ENCODE data around the gene KCNIP1.

Gene KCNIP1

DNA sequence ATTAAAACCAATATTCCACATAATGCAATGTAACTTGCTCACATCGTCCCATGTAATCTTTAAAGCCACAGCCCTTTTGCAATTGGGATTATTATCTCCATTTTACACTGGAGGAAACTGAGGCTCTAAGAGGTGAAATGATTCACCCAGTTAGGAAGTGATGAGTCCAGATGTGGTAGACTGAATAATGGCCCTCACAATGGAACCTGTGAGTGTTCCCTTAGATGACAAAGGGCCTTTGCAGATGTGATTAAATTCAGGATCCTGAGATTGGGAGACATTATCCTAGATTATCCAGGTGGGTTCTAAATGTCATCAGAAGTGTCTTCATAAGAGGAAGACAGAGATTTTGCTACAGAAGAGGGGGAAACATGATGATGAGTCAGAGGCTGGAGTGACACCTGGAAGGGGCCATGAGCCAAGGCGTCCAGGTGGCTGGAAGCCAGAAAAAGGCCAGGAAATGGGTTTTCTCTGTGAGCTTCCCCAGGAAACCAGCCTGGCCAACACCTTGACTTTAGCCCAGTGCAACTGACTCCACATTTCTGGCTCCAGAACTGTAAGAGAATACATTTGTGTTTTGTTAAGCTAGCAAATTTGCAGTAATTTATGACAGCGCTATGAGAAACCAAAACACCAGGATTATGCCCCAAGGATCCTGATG lies 139.1 kb downstream of the KCNIP1 start:
- no peak for DNase-seq (ENCODE audit: low read depth)

DNA sequence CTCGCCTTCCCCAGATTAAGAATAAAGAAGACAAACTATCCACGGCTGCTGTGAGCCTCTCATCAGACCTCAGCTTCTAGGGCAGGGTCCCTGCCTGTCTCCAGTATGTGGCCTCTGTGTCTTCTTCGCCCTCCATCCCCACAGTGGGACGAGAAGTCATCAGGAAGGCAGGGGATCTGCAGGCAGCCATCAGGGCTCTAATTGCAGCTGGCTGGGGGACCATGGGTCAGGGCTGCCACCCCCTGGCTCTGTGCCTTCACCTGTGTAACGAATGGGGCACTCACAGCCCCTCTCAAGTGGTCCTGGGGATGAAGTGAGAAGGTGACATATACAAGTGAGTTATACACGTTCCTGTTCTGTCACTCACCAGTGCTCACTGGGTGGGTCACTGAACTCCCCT lies 139.8 kb downstream of the KCNIP1 start:
- DNase-seq (ENCODE audit: low read depth), result no peak

DNA sequence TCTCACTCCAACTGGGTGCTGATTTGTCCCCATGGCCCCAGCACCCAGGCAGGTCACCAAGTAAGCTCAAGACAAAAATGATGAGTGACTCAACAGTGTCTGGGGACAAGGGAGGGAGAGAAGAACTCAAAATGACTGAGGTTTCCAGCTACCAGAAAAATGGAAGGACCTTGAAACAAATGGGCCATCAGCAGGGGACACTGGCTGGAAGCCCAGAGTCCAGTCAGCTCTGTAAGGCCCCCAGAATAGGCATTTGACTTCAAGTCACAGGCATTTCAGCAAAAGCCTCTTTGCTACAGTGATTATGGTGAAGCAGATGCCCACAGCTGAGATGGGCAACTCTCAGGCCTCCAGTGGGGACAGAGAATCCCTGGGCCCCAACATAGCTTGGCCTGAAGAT lies 140.7 kb downstream of the KCNIP1 start:
- DNase-seq (ENCODE audit: low read depth), result no peak

DNA sequence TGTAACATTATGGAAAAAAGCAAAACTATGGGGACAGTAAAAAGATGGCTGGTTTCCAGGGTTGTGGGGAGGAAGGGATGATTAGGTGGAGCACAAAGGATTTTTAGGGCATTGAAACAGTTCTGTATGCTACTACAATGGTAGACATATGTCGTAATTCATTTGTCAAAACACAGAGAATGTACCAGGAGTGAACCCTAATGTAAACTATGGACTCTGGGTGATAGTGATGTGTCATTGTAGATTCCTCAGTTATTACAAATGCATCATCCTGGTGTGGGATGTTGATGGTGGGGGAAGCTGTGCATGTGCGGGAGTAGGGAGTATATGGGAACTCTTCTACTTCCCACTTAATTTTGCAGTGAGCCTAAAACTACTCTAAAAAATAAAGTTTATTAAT lies 144.7 kb downstream of the KCNIP1 start:
- no peak for DNase-seq (ENCODE audit: low read depth)

DNA sequence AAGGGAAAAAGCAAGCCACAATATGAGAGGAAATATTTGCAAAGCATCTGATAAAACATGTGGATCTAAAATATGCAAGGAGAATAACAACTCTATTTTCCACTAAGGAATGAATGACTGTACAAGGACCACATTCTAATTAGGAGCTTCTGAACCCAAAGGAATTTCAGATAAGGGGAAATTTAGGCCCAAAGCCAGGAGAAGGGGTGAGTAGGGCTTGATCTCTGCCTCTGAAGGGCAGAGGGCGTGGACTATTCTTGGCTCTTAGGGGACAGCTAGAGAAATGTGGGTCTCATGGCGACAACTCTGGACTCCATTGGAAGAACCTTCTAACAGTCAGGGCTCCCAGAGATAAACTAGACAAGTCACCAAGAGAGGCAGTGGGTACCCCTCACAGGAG lies 147.0 kb downstream of the KCNIP1 start:
- DNase-seq (ENCODE audit: low read depth), result no peak

DNA sequence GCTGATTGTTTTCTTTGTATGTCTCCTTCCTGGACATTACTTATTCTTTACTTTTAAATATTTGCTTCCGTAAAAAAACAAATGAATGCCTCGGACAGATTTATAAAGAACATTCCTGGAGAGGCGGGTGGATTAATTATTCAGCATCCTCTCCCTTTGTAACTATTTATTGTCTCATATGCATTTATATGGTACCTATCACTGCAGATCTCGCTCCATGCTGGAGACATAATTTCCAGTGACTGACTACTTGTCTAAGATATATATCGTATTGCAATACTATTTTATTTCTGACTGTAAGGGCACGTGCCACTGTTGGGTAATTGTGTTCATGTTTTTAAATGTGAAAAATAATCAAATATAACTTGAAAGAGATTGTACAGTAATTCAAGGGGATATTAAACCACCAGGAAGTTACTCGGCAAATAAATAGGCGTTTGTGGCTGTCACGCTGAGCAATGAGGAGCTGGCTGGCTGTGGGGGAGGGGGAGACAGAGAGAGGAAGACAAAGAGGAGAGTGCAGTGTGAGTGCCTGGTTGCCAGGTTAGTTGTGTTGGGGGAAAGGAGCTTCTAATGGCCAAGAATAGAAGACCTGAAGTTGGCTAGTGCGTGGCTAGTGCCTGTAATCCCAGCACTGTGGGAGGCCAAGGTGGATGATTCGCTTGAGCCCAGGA lies 147.9 kb downstream of the KCNIP1 start:
- DNase-seq (ENCODE audit: low read depth), result no peak

DNA sequence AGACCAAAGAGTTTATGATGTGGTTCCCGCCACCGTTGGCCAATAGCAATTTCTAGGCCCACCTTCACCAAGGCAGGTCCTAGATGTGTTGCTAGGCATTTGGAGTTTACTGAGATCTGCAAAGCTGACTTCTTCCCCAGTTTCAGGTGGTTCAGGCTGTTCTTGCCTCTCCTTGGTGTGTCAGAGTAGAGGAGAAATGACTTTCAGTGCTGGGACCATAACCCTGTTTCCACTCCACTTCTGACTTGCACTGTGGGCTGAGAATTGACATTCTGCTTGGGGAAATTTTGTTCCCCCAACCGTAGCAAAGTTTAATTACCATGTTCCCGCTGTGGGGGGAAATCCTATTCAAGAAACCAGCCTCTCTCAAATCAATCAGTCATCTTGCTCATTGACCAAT lies 151.7 kb downstream of the KCNIP1 start:
- no peak for DNase-seq (ENCODE audit: low read depth)

DNA sequence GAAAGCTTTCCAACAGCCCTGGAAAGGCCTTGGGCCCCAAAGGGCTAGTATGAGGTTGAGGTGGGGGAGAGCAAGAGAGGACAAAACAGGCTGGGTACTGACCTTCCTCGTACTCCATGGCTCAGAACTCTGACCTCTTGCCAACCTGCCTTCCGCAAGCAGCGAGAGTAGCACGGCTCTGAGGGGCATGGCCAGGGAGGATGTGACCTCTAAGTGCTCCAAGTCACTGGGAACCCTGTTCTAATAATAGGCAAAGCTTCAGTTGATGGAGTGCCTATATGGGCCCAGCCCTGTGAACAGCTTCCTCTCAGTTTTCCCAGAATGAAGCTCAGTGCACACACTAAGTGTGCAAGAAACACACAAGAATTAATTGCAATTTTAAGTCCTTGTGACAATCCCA lies 152.1 kb downstream of the KCNIP1 start:
- DNase-seq (ENCODE audit: low read depth), result no peak

DNA sequence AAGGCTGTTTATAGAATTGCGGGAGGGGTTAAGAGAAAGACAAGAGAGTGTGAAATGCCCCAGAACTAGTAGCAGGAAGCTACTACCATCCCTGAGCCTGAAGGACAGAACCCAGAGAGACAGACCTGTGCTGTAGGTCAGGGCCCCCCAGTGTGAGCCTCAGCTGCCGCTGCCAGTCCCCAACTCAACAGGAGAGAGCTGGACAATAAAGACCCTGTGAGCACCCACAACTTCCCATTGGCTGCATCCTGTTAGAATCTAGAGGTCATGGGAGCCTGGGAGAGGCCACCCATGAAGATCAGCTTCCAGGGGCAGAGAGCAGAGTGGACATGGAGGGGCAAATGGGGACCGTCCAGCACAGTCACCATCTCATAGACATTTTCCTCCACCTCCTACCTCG lies 152.5 kb downstream of the KCNIP1 start:
- no peak for DNase-seq (ENCODE audit: low read depth)

DNA sequence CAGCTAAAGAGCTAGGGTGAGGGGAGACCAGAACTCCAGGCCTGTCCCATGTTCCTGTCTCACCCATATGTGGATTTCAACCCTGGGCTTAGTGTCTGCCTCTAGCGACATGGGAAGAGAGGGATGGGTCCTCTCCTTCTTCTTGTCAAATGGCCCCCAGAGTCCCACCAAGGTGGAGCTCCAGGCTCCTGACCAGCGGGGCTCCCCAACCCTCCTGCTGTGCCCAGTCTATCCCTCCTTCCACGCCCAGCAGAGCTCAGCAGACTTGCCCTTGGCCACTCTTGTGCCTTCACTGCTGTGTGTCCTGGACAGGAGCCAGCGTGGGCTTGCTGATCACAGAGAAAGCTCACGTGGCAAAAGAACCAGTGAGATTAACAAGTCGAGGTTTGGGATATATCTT lies 156.7 kb downstream of the KCNIP1 start:
- no peak for DNase-seq (ENCODE audit: low read depth)

DNA sequence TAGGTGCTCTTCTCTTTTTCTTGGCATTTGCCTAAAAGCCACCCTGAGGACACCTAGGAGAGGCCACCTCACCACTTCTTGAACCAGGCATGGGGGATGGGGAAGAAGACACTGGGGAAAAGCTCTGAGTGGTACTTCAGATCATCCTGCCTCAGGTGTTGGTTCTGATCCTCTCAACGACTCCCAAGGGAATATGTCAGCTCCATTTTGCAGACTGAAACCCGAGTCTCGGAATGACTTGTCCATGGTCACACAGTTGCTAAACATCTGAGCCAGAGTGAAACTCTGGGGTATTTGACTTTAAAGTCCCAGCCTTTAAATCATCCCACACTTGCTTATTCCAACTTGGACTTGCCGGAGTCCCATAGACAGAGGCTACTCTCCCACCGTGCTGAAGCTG lies 159.1 kb downstream of the KCNIP1 start:
- no peak for DNase-seq (ENCODE audit: low read depth)

DNA sequence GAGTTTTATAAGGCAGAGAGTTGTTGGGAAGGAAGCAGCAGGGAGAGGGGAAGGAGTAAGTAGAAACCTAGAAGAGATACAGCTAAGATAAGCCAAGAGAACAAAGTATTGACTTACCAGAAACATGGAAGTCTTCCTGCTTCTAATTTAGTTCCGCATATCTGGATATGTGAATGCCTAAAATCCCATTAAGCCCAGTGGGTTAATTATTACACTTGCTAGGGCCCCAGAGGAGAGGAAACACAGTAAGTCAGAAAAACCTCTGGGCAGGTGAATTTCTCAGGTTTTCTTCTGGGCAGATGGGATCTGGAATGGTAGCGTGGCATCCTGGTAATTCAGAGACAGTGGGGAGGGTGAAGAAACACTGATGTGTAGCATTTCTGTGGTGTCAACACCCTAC lies 175.0 kb downstream of the KCNIP1 start:
- DNase-seq (ENCODE audit: low read depth), result no peak

DNA sequence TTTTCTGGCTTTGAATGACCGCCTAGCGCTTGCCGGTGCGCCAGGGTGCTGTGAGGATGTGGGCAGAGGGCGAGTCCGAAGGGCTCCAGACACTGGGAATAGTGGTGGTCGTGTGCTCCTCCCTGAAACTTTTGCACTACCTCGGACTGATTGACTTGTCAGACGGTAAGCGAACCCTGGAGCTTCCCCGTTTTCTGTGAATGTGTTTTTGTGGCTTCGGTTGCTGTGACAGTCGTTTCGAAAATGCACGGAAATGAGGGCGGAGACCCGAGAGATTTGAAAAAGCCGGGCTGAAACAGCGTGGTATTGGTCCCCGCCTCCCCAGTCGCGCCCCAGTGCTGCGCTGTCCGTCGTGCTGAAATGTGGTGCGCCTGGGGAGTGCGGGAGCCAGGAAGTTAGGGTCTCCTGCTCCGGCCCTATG lies 177.2 kb downstream of the KCNIP1 start:
- no peak for DNase-seq (ENCODE audit: low read depth)

DNA sequence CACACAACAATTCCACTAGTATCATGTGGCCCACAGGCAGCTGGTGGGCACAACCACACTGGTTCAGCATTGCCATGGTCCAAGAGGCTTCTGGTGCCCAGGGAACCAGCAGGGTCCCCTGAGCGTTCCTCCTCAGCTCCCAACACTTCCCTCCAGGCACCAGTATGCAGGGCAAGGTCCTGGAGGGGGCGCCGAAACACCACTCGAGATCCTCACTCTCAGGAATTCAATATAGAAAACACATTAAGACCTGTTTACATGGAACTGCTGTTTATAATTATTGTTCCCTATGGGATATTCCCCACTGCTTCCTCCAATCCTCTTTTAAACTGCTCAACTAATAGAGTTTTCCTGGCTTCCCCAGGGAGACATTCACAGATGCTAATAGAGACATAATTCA lies 187.8 kb downstream of the KCNIP1 start:
- no peak for DNase-seq (ENCODE audit: low read depth)

DNA sequence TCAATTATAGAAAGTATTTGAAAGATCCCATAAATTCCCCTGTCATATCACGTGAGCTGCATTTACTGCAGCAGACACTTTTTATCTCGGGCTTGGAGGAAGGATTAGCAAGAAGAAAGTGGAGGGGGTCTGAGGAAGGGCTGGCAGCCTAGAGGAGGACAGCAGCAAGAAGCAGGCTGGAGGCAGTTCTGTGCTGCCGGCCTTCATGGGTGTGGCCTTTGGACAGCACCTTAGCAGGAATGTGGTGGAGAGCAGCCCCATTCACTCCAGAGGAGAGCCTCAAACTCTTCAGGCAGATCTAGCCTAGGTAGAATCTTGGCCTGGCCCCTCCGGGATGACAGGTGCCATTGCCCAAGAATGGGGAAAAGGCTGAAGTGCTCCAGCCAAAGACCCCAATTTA lies 189.9 kb downstream of the KCNIP1 start:
- no peak for DNase-seq (ENCODE audit: low read depth)

DNA sequence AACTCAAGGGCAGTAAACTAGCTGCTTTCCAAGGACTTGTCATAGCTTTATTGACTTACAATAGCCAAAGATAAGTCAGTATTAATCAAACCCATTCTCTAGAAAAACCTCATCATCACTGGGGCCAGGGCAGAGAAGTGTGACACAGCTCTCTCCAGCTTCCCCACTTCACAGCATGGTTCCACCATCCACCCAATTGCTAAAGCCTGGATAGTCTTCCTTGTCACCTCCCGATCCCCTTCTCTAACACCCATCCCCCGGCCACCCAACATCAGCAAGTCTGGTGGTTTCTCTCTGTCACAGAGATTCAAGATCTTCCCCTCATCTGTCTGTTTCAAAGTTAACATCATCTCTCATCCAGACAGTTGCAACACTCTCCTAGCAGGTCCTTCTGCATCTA lies 191.1 kb downstream of the KCNIP1 start:
- no peak for DNase-seq (ENCODE audit: low read depth)

DNA sequence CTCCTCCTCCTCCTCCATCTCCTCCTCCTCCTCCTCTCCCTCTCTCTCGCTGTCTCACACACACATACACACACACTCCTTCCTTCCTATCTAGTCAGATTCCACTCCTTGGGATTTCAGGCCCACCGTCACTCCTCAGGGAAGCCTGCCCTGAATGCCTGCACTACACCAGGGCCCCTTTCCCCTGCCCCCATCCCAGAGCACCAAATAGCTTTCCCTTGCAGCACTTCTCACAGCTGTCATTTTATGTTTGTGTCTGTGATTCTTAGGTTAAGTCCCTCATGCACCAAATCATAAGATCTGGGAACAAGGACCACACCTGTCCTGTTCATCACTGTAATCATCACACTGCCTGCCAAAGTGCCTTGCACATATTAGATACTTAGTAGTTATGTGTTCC lies 193.2 kb downstream of the KCNIP1 start:
- no peak for DNase-seq (ENCODE audit: low read depth)

DNA sequence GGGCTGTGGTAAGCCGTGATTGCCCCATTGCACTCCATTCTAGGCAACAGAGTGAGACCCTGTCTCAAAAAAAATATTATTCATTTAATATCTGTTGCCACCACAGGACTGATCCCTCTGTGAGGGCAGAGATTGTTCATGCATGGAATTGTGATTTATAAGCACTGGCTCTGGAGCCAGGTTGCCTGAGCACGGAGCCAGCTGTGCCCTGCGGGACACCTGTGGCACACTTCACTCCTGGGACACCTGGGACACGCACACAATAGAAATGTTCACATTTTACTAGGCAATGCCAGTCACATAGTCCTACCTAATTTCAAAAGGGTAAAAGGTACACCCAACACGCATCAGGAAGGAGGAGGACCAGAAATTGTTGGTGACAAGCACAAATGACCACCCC lies 196.7 kb downstream of the KCNIP1 start:
- DNase-seq (ENCODE audit: low read depth), result no peak

DNA sequence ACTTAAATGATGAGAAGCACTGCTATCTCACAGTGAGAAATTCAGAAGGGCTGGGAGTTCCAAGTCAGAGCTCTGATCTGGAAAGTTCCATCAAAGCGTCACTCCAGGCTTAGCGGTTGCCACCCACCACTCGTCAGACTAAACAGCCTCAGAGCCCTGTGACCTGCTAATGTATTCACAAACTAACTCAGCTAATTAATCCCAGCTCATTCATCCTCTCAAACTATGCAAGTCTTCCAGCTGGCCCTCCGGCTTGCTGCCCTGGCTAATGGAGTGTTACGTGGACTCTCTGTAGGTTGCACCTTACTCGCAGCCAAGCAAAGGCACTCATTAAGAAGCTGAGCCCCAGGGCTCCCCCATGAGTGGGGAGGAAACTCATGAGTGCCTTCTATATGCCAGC lies 197.5 kb downstream of the KCNIP1 start:
- no peak for DNase-seq (ENCODE audit: low read depth)

DNA sequence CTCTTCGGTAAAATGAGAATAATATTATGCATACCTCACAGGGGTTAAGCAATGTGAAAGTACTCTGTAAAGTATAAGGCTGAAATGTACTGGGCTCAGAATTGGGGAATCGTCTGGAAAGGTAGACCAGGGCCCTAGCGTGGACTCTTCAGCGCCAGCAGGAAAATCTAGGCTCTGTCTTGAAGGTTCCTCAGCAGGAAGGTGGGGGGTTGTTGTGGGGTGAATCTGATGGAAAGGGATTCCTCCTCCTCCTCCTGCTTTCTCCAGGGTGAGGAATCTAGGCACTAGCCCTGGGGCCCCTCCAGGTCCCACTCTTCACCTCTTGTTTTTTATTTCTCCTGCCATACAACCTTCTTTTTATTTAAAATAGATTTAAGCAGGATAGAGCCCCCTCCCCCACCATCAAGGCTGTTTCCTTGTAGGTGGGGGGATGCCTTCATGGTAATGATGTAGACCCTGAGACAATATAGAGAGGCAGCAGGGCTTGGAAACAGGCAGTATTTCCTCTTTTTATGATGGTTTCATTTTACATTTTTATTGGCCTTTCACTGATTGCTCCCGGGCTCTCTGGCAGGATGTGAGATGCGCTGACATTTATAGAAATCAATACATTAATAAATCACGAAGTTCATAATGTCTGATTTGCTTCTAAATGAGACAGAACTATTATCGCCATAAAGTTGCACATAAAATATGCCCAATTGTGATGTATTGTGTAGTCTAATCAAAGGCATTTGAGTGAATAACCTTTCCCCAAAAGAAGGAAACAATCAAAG lies 200.8 kb downstream of the KCNIP1 start:
- no peak for DNase-seq (ENCODE audit: low read depth)

DNA sequence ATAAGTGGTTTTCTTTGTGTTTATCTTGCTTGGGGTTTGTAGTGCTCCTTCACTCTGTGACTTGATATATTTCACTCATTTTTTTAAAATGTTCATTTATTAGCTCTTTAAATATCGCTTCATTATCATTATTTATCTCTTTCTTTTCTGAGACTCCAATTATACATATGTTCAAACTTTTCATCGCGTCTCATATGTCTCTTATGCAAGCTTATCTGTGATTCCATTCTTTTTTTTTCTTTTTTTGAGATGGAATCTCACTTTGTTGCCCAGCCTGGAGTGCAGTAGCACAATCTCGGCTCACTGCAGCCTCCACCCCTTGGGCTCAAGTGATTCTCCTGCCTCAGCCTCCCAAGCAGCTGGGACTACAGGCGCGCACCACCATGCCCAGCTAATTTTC lies 205.8 kb downstream of the KCNIP1 start:
- DNase-seq (ENCODE audit: low read depth), result no peak

DNA sequence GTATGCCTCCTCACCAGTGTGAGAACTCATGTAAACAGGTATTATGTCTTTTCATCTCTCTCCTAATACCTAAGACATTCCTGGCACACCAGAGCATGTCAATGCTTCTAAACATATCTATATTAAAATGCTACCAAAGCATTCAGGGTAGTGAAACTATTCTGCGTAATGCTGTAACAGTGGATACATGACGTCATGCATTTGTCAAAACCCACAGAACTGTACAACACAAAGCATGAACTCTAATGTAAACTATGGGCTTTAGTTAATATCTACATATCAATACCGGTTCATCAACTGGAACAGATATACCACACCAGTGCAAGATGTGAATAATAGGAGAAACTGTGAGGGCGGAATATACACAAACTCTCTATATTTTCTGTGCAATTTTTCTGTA lies 207.5 kb downstream of the KCNIP1 start:
- no peak for DNase-seq (ENCODE audit: low read depth)

DNA sequence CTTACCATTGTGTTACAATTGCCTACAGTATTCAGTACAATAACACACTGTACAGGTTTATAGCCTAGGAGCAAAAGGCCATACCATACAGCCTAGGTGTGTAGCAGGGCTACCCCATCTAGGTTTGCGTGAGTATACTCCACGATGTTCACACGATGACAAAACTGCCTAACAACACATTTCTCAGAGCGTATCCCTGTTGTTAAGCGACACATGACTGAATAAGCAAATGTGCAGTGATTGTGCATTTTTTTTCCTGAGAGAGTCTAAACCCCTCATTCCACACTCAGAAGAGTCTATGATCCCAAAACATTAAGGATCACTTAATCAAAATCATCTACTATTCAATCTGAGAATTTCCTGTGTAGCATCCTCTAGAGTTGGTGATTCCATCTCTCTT lies 211.3 kb downstream of the KCNIP1 start:
- DNase-seq (ENCODE audit: low read depth), result no peak

DNA sequence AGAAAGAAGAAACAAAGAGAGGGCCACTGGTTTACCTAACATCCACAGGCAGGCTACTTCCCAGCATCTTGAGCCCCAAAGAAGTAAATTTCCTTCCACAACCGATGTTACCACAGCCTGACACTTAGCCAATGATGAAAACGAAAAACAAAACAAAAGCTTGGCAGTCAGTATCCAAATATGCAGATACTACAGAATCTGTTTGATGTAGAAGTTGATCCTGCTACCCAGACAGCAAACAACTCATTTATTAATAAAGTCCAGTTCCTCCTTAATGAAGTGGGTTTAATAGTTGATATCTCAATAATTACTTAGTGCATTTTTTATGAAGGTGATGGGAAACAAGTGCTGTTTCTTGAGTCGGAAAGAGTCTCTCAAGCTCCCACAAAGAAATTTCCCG lies 212.6 kb downstream of the KCNIP1 start:
- DNase-seq (ENCODE audit: low read depth), result no peak

All from activated T-helper 9 cell treated with anti-CD3 and anti-CD28 coated beads, Interleukin-2, amount 50 U/mL, for 16 hours (primary cell).